ENCODE data around the gene PRTFDC1.
"Not testable (repeated sequence)": the region's sequence is repeated elsewhere in the genome, so short reads cannot be mapped to it uniquely, and the experiment has no call there.

Gene PRTFDC1

GRCh38 chr10:24869354-24870015 lies 82.9 kb downstream of the PRTFDC1 start:
- DNase-seq = peak; percentile 65

GRCh38 chr10:24866604-24867583 lies 85.5 kb downstream of the PRTFDC1 start:
- peak; percentile 78 for DNase-seq

GRCh38 chr10:24865783-24866182 lies 86.6 kb downstream of the PRTFDC1 start:
- DNase-seq = no peak

GRCh38 chr10:24862589-24862988 lies 89.8 kb downstream of the PRTFDC1 start:
- DNase-seq = peak; percentile 20

- peak; percentile 72 for DNase-seq
Observed at GRCh38 chr10:24858288-24859270, 93.8 kb downstream of the PRTFDC1 start.

- DNase-seq = no peak
Observed at GRCh38 chr10:24857031-24857725, 95.2 kb downstream of the PRTFDC1 start.

GRCh38 chr10:24854256-24854655 lies 98.2 kb downstream of the PRTFDC1 start:
- DNase-seq = no peak

GRCh38 chr10:24853661-24854060 lies 98.7 kb downstream of the PRTFDC1 start:
- DNase-seq = no peak

GRCh38 chr10:24851629-24852028 lies 100.8 kb downstream of the PRTFDC1 start:
- DNase-seq = peak; percentile 48

GRCh38 chr10:24850727-24851296 lies 101.6 kb downstream of the PRTFDC1 start:
- no peak for DNase-seq

- no peak for DNase-seq
Observed at GRCh38 chr10:24849501-24850299, 102.7 kb downstream of the PRTFDC1 start.

- DNase-seq = no peak
Observed at GRCh38 chr10:24849051-24849450, 103.4 kb downstream of the PRTFDC1 start.

- DNase-seq = peak; percentile 31
Observed at GRCh38 chr10:24848195-24848594, 104.2 kb downstream of the PRTFDC1 start.

- no peak for DNase-seq
Observed at GRCh38 chr10:24847112-24848070, 105.0 kb downstream of the PRTFDC1 start.

GRCh38 chr10:24844742-24845141 lies 107.7 kb downstream of the PRTFDC1 start:
- no peak for DNase-seq

GRCh38 chr10:24843256-24843655 lies 109.2 kb downstream of the PRTFDC1 start:
- DNase-seq = no peak

- DNase-seq = no peak
Observed at GRCh38 chr10:24842856-24843255, 109.5 kb downstream of the PRTFDC1 start.

GRCh38 chr10:24841530-24841929 lies 110.9 kb downstream of the PRTFDC1 start:
- DNase-seq = no peak

- DNase-seq = no peak
Observed at GRCh38 chr10:24840784-24841183, 111.6 kb downstream of the PRTFDC1 start.

- not testable (repeated sequence) for DNase-seq
Observed at GRCh38 chr10:24837781-24838180, 114.6 kb downstream of the PRTFDC1 start.
